SU-DHL-6 (cell line): ENCODE results near the gene CDC42BPA.

Experiments used
- H2AFZ ChIP-seq: fragments of 200-600 bp; sonication (generic); 2 replicates; pipeline ENCODE4 v1.6.1; 2014; ENCODE audit warnings: low read depth, mild to moderate bottlenecking, moderate library complexity, mixed read lengths, antibody characterized with exemption, low read length; ENCODE audit not compliant: severe bottlenecking
- H3F3A ChIP-seq: fragments of 200-600 bp; shearing (Covaris generic); 2 replicates; pipeline ENCODE4 v1.6.0; 2016; ENCODE audit warnings: antibody characterized with exemption, mild to moderate bottlenecking; ENCODE audit not compliant: insufficient read depth
- H3K27ac ChIP-seq: fragments of 200-600 bp; sonication (generic); 2 replicates; pipeline ENCODE4 v1.5.1; 2016; ENCODE audit warnings: low read depth, mild to moderate bottlenecking, low read length, moderate library complexity, mixed read lengths
- H3K27me3 ChIP-seq: fragments of 200-600 bp; sonication (generic), shearing (Covaris generic); 2 replicates; pipeline ENCODE4 v1.6.0; 2014; ENCODE audit warnings: mild to moderate bottlenecking, low read length
- H3K36me3 ChIP-seq: fragments of 200-600 bp; sonication (generic); 2 replicates; pipeline ENCODE4 v1.6.1; 2014; ENCODE audit warnings: mild to moderate bottlenecking, low read length, mixed read lengths
- H3K4me2 ChIP-seq: fragments of 300-600, 200-600 bp; shearing (Covaris generic), sonication (generic); 2 replicates; pipeline ENCODE4 v1.6.0; 2014; ENCODE audit warnings: low read length, low read depth, mild to moderate bottlenecking; ENCODE audit not compliant: poor library complexity, severe bottlenecking
- H3K4me3 ChIP-seq: fragments of 200-600 bp; sonication (generic); 2 replicates; pipeline ENCODE4 v1.5.1; 2014; ENCODE audit warnings: antibody characterized with exemption, low read length, mild to moderate bottlenecking, mixed read lengths; ENCODE audit not compliant: insufficient read depth, poor library complexity, severe bottlenecking
- H3K79me2 ChIP-seq: fragments of 200-600 bp; sonication (generic); 2 replicates; pipeline ENCODE4 v1.6.1; 2014; ENCODE audit warnings: mild to moderate bottlenecking, low read length, moderate library complexity; ENCODE audit not compliant: insufficient read depth
- H3K9ac ChIP-seq: fragments of 200-600 bp; sonication (generic); 2 replicates; pipeline ENCODE4 v1.7.0; 2014; ENCODE audit warnings: mild to moderate bottlenecking, low read length
- H3K9me2 ChIP-seq: fragments of 200-600 bp; sonication (generic); replicated peaks from 2 replicates; pipeline ENCODE4 v1.6.1; 2014; ENCODE audit warnings: low read length; ENCODE audit not compliant: insufficient read depth
- H3K9me3 ChIP-seq: fragments of 200-600 bp; sonication (generic); 2 replicates; pipeline ENCODE4 v1.6.1; 2014; ENCODE audit warnings: low read length, mixed read lengths; ENCODE audit not compliant: insufficient read depth
- H4K20me1 ChIP-seq: fragments of 200-600 bp; sonication (generic); 2 replicates; pipeline ENCODE4 v1.6.1; 2014; ENCODE audit warnings: low read depth, mild to moderate bottlenecking, antibody characterized with exemption, low read length, moderate library complexity, mixed read lengths
- CTCF ChIP-seq: fragments of 200-600 bp; sonication (generic); IDR thresholded peaks from one replicate; pipeline ENCODE4 v1.5.1; 2017; ENCODE audit warnings: antibody characterized with exemption, mild to moderate bottlenecking, low read length, moderate library complexity; ENCODE audit not compliant: insufficient read depth, poor library complexity, severe bottlenecking
- EZH2phosphoT487 ChIP-seq: fragments of 200-600 bp; sonication (generic), shearing (Covaris generic); conservative IDR thresholded peaks from 2 replicates; pipeline ENCODE4 v1.6.1; 2018; ENCODE audit warnings: mild to moderate bottlenecking, antibody characterized with exemption, low read length, moderate library complexity, mixed read lengths

The CDC42BPA gene

DNA sequence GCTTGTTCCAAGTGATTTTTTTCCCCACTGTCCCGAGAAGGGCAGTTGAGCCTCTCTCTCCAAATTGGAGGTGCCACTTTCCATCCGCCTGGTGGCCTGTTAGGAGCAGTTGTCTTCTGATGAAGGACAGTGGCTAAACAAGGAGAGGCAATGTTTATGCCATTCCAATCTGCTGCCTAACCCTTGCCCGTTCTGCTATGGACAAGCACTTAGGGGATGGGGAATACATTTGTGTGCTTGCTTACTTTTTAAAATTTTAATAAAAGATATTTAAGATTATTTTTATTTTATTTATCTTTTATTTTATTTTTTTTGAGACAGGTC, 366.2 kb downstream of the CDC42BPA start:
- Histone ChIP-seq H3K27ac (no peak overlapping the region), H4K20me1 (no peaks in the 10 kb centered on the region), H3K36me3 (no peaks in the 10 kb centered on the region), H3K9me3 (no peaks in the 10 kb centered on the region), H3K27me3 (no peaks in the 10 kb centered on the region), H3K9me2 (no peaks in the 10 kb centered on the region), H2AFZ (no peak overlapping the region), H3K9ac (no peak overlapping the region), H3K79me2 (no peaks in the 10 kb centered on the region), H3F3A (no peaks in the 10 kb centered on the region), H3K4me3 (no peak overlapping the region), H3K4me2 (no peak overlapping the region)
- TF ChIP-seq EZH2phosphoT487, result no peak
- TF ChIP-seq CTCF, result no peak

DNA sequence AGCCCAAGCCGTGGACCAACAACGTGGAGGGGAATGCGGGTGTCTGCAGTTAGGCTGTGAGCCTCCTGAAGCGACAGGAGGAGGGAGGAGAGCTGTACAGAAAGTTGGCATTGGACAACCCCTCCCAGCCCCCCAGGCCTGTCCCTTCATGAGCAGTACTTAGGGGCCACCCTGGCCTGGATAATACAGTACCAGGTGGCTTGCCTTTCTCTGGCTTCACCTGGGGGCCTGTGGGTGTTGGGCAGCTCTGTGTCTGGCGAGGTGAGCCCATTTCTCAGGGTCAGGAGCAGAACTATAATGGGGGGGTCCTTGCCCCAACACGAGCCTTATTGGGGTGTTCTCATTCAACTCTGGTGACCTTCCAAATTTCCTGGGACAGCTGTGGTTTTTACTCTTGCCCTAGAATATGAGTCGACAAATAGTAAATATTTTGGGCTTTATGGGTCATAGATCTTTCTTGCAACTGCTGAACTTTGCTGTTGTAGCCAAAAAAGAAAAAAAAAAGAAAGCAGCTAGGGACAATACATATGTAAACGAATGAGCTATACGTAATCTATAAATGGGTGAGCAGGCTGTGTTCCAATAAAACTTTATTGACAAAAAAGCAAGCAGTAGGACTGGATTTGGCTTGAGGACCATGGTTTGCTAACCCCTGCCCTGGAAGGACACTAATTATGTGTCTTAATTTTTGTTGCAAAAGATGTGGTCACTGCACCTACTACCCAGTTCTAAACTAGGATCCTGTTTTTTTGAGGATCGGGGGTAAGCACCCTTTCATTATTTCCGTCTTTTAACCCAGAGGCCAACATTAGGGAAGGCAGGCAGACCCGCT, 366.8 kb downstream of the CDC42BPA start:
- Histone ChIP-seq H4K20me1 (no peaks in the 10 kb centered on the region), H3K79me2 (no peaks in the 10 kb centered on the region), H3K4me3 (no peak overlapping the region)

GRCh38 chr1:226950871-226951270, 367.4 kb downstream of the CDC42BPA start:
- Histone ChIP-seq H3F3A (no peaks in the 10 kb centered on the region), H3K4me2 (no peak overlapping the region), H4K20me1 (no peaks in the 10 kb centered on the region), H3K9me2 (no peaks in the 10 kb centered on the region), H2AFZ (no peak overlapping the region), H3K9me3 (no peaks in the 10 kb centered on the region), H3K4me3 (no peak overlapping the region), H3K9ac (no peak overlapping the region), H3K36me3 (no peaks in the 10 kb centered on the region), H3K27me3 (no peaks in the 10 kb centered on the region), H3K79me2 (no peaks in the 10 kb centered on the region), H3K27ac (no peak overlapping the region)
- no peak for TF ChIP-seq CTCF
- no peak for TF ChIP-seq EZH2phosphoT487

More for the DNA sequence above, 366.8 kb downstream of the CDC42BPA start:
- TF ChIP-seq EZH2phosphoT487 (no peak), CTCF (no peak)
- H3K9ac ChIP-seq, result no peak overlapping the region
- H3K27ac ChIP-seq, result no peak overlapping the region
- H2AFZ ChIP-seq, result no peak overlapping the region
- no peaks in the 10 kb centered on the region for H3K27me3 ChIP-seq
- H3K36me3 ChIP-seq, result no peaks in the 10 kb centered on the region
- no peaks in the 10 kb centered on the region for H3K9me3 ChIP-seq
- no peaks in the 10 kb centered on the region for H3F3A ChIP-seq
- H3K4me2 ChIP-seq, result no peak overlapping the region
- no peaks in the 10 kb centered on the region for H3K9me2 ChIP-seq
